SK-N-SH treated with all-trans-retinoic acid at 6 μM for 48 hours (cell line): ENCODE results near the gene PRKCE.

Experiments
- ARNTL ChIP-seq: fragments of 450-650 bp; formaldehyde crosslinking; IDR thresholded peaks from 2 replicates; pipeline ENCODE4 v1.5.0; 2020; ENCODE audit warnings: low read depth, mild to moderate bottlenecking, moderate library complexity, borderline replicate concordance
- BACH2 ChIP-seq: fragments of 250-450 bp; sonication (Bioruptor Pico); IDR thresholded peaks from 2 replicates; pipeline ENCODE4 v1.9.0; 2021; ENCODE audit warnings: mild to moderate bottlenecking, borderline replicate concordance
- ESRRG ChIP-seq: fragments of 250-450 bp; sonication (Bioruptor Pico); IDR thresholded peaks from 2 replicates; pipeline ENCODE4 v1.6.1; 2021; ENCODE audit warnings: mild to moderate bottlenecking
- OSR1 ChIP-seq: fragments of 250-450 bp; sonication (Bioruptor Pico); IDR thresholded peaks from 2 replicates; pipeline ENCODE4 v1.8.0; 2022; ENCODE audit warnings: moderate library complexity, mild to moderate bottlenecking, inconsistent platforms
- TOX ChIP-seq: fragments of 250-450 bp; sonication (Bioruptor Pico); IDR thresholded peaks from 2 replicates; pipeline ENCODE4 v1.8.0; 2021; ENCODE audit warnings: mild to moderate bottlenecking, moderate library complexity, borderline replicate concordance
- TF ChIP-seq, protein P1 (sequence below): fragments of 250-450 bp; sonication (Bioruptor Pico); IDR thresholded peaks from 2 replicates; pipeline ENCODE4 v1.8.0; 2021; ENCODE audit warnings: low read depth, mild to moderate bottlenecking, moderate library complexity, borderline replicate concordance
- TF ChIP-seq, protein P2 (sequence below): fragments of 250-450 bp; sonication (Bioruptor Pico); IDR thresholded peaks from 2 replicates; pipeline ENCODE4 v1.5.0; 2020; ENCODE audit warnings: mild to moderate bottlenecking, moderate library complexity
- TF ChIP-seq, protein P3 (sequence below): fragments of 250-450 bp; sonication (Bioruptor Pico); IDR thresholded peaks from 2 replicates; pipeline ENCODE4 v1.5.1; 2020; ENCODE audit warnings: low read depth, mild to moderate bottlenecking, moderate library complexity
- TF ChIP-seq, protein P4 (sequence below): fragments of 250-450 bp; sonication (Bioruptor Pico); IDR thresholded peaks from 2 replicates; pipeline ENCODE4 v1.8.0; 2020; ENCODE audit warnings: mild to moderate bottlenecking, moderate library complexity, borderline replicate concordance

DNA sequence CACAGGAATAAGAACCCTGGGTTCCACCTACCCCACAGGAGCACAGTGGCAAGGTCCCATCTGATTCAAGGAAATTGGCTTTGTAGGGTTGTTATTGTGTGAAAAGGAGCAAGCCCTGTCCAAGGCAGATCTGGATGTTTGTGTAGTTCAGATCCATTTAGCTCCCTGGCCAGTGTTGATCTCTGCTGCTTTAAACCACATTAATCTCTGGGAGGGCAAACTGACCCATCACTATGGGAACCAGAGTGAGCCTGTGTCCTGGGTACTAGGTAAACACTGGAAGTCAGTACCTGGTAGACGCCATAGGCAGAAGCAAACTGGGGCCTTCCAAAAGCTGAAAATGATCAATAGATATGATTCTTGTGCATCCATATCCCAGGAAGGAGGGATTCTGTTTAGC is 374.2 kb downstream of the PRKCE start:
- TF ChIP-seq OSR1 (no peak), ARNTL (CRISPR knock-in tag) (no peak), ESRRG (CRISPR knock-in tag) (no peak), TOX (CRISPR knock-in tag) (no peak), BACH2 (CRISPR knock-in tag) (no peak)
- TF ChIP-seq, protein P1, sequence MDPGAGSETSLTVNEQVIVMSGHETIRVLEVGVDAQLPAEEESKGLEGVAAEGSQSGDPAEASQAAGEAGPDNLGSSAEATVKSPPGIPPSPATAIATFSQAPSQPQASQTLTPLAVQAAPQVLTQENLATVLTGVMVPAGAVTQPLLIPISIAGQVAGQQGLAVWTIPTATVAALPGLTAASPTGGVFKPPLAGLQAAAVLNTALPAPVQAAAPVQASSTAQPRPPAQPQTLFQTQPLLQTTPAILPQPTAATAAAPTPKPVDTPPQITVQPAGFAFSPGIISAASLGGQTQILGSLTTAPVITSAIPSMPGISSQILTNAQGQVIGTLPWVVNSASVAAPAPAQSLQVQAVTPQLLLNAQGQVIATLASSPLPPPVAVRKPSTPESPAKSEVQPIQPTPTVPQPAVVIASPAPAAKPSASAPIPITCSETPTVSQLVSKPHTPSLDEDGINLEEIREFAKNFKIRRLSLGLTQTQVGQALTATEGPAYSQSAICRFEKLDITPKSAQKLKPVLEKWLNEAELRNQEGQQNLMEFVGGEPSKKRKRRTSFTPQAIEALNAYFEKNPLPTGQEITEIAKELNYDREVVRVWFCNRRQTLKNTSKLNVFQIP (CRISPR knock-in tag): no peak
- TF ChIP-seq, protein P2, sequence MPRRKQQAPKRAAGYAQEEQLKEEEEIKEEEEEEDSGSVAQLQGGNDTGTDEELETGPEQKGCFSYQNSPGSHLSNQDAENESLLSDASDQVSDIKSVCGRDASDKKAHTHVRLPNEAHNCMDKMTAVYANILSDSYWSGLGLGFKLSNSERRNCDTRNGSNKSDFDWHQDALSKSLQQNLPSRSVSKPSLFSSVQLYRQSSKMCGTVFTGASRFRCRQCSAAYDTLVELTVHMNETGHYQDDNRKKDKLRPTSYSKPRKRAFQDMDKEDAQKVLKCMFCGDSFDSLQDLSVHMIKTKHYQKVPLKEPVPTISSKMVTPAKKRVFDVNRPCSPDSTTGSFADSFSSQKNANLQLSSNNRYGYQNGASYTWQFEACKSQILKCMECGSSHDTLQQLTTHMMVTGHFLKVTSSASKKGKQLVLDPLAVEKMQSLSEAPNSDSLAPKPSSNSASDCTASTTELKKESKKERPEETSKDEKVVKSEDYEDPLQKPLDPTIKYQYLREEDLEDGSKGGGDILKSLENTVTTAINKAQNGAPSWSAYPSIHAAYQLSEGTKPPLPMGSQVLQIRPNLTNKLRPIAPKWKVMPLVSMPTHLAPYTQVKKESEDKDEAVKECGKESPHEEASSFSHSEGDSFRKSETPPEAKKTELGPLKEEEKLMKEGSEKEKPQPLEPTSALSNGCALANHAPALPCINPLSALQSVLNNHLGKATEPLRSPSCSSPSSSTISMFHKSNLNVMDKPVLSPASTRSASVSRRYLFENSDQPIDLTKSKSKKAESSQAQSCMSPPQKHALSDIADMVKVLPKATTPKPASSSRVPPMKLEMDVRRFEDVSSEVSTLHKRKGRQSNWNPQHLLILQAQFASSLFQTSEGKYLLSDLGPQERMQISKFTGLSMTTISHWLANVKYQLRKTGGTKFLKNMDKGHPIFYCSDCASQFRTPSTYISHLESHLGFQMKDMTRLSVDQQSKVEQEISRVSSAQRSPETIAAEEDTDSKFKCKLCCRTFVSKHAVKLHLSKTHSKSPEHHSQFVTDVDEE (CRISPR knock-in tag): no peak
- TF ChIP-seq, protein P3, sequence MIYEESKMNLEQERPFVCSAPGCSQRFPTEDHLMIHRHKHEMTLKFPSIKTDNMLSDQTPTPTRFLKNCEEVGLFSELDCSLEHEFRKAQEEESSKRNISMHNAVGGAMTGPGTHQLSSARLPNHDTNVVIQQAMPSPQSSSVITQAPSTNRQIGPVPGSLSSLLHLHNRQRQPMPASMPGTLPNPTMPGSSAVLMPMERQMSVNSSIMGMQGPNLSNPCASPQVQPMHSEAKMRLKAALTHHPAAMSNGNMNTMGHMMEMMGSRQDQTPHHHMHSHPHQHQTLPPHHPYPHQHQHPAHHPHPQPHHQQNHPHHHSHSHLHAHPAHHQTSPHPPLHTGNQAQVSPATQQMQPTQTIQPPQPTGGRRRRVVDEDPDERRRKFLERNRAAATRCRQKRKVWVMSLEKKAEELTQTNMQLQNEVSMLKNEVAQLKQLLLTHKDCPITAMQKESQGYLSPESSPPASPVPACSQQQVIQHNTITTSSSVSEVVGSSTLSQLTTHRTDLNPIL (CRISPR knock-in tag): no peak
- TF ChIP-seq, protein P4, sequence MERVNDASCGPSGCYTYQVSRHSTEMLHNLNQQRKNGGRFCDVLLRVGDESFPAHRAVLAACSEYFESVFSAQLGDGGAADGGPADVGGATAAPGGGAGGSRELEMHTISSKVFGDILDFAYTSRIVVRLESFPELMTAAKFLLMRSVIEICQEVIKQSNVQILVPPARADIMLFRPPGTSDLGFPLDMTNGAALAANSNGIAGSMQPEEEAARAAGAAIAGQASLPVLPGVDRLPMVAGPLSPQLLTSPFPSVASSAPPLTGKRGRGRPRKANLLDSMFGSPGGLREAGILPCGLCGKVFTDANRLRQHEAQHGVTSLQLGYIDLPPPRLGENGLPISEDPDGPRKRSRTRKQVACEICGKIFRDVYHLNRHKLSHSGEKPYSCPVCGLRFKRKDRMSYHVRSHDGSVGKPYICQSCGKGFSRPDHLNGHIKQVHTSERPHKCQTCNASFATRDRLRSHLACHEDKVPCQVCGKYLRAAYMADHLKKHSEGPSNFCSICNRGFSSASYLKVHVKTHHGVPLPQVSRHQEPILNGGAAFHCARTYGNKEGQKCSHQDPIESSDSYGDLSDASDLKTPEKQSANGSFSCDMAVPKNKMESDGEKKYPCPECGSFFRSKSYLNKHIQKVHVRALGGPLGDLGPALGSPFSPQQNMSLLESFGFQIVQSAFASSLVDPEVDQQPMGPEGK: no peak
